ENCODE data around the gene SYT1. TPM values are rescaled to one million over a fixed set of nuclear protein-coding genes. Genes with fewer than 3 reads are reported as not detected.

Gene SYT1
- total and polyA plus RNA-seq, 2 experiments from 2014 or later, result 48.7 to 51.7 TPM

DNA sequence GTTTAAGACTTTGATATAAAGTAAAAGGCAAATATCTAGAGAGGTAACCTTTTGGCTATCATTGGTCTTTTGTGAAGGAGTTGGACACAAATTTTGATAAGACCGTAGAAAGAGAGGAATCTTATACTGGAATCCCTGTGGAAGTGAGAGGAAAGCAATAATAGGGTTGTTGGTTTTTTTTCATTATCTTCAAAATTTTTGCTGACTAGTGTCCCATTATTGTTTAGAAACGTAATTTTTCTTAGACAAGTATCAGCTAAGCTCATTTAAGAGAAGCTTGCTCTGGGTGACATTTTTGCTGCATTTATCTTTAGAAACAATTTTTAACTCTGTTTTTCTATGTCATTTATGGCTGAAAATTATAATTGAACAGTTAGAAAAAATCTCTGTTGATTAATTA lies 300.3 kb downstream of the SYT1 start (continued):
- TF ChIP-seq CTCF (conservative IDR thresholded peaks at IDR 0.05; ENCODE audit: low read depth in 2 of 2) (no peak), EZH2phosphoT487 (IDR thresholded peaks at IDR 0.05; ENCODE audit: unreplicated experiment) (no peak), ZNF331 (CRISPR knock-in tag; IDR thresholded peaks at IDR 0.05; ENCODE audit: low read depth) (no peak), STAT1 (IDR thresholded peaks at IDR 0.05; ENCODE audit: unreplicated experiment) (no peak)

GRCh38 chr12:79168687-79169086 lies 304.1 kb downstream of the SYT1 start:
- H3K27ac Mint-ChIP-seq, result no peak overlapping the region
- Histone ChIP-seq H3K4me1 (ENCODE audit: insufficient read depth) (peaks cover 4% of the 10 kb centered on the region; the same call in 1 of the 2 replicates), H2AFZ (no peak overlapping the region), H3K27ac (ENCODE audit: low read depth) (no peak overlapping the region), H3K36me3 (ENCODE audit: insufficient read depth) (no peaks in the 10 kb centered on the region), H3K27me3 (ENCODE audit: insufficient read depth) (no peaks in the 10 kb centered on the region), H3F3A (replicated peaks; ENCODE audit: low read depth) (no peaks in the 10 kb centered on the region), H4K20me1 (replicated peaks; ENCODE audit: insufficient read depth) (no peaks in the 10 kb centered on the region), H3K9me2 (ENCODE audit: insufficient read depth) (no peaks in the 10 kb centered on the region), H3K79me2 (replicated peaks; ENCODE audit: insufficient read depth) (no peaks in the 10 kb centered on the region), H3K4me3 (no peak overlapping the region), H3K4me2 (no peak overlapping the region)
- peaks cover 9% of the 10 kb centered on the region; the same call in 2 of the 3 replicates for H3K9me3 Mint-ChIP-seq
- H3K4me1 Mint-ChIP-seq, result no peaks in the 10 kb centered on the region
- no peak overlapping the region for H3K4me3 Mint-ChIP-seq
- H3K27me3 Mint-ChIP-seq (ENCODE audit: insufficient read depth, low read depth, poor library complexity), result no peaks in the 10 kb centered on the region
- peaks cover 16% of the 10 kb centered on the region; the same call in 2 of the 3 replicates for H3K36me3 Mint-ChIP-seq (ENCODE audit: low read depth)
- no peak for ATAC-seq
- no peak for DNase-seq (ENCODE audit: low spot score)
- TF ChIP-seq STAT1 (IDR thresholded peaks at IDR 0.05; ENCODE audit: unreplicated experiment) (no peak), ZNF114 (CRISPR knock-in tag; IDR thresholded peaks at IDR 0.05) (no peak), NANOG (IDR thresholded peaks at IDR 0.05; ENCODE audit: borderline replicate concordance) (no peak), JUNB (IDR thresholded peaks at IDR 0.05; ENCODE audit: unreplicated experiment) (no peak), CREB1 (CRISPR knock-in tag; IDR thresholded peaks at IDR 0.05; ENCODE audit: low read depth) (no peak), ZNF462 (CRISPR knock-in tag; IDR thresholded peaks at IDR 0.05) (no peak), CTCF (conservative IDR thresholded peaks at IDR 0.05; ENCODE audit: low read depth in 2 of 2) (no peak), EZH2phosphoT487 (IDR thresholded peaks at IDR 0.05; ENCODE audit: unreplicated experiment) (no peak), REST (IDR thresholded peaks at IDR 0.05; ENCODE audit: unreplicated experiment) (no peak), ZNF331 (CRISPR knock-in tag; IDR thresholded peaks at IDR 0.05; ENCODE audit: low read depth) (no peak)
